ENCODE data around the gene CAMSAP2. TPM values are rescaled to one million over a fixed set of nuclear protein-coding genes. Genes with fewer than 3 reads are reported as not detected.

Gene CAMSAP2
- polyA plus RNA-seq, 2 of the 4 experiments (the other 2 are of a cell fraction) = 17.3 to 28.5 TPM

GRCh38 chr1:200905411-200906052 lies 166.8 kb downstream of the CAMSAP2 start (continued):
- TF ChIP-seq MYC (IDR thresholded peaks at IDR 0.05; ENCODE audit: borderline replicate concordance, low read length) = no peak
- no peak for TF ChIP-seq CBX2 (IDR thresholded peaks at IDR 0.05; ENCODE audit: borderline replicate concordance, low read depth)
- peak in 1 of 2 experiments; percentile 8; a peak in 1 of 5 replicates for TF ChIP-seq EP300 (IDR thresholded peaks at IDR 0.05)
- TF ChIP-seq, protein P1, sequence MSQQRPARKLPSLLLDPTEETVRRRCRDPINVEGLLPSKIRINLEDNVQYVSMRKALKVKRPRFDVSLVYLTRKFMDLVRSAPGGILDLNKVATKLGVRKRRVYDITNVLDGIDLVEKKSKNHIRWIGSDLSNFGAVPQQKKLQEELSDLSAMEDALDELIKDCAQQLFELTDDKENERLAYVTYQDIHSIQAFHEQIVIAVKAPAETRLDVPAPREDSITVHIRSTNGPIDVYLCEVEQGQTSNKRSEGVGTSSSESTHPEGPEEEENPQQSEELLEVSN (IDR thresholded peaks at IDR 0.05; ENCODE audit: borderline replicate concordance, low read depth) = no peak
- no peak for TF ChIP-seq ESRRA (IDR thresholded peaks at IDR 0.05; ENCODE audit: borderline replicate concordance, low read length)
- no peak for TF ChIP-seq CHD4 (IDR thresholded peaks at IDR 0.05; ENCODE audit: borderline replicate concordance)
- no peak for TF ChIP-seq TP53 (CRISPR knock-in tag; IDR thresholded peaks at IDR 0.05)
- no peak for TF ChIP-seq CHD2 (IDR thresholded peaks at IDR 0.05; ENCODE audit: low read length, partially characterized antibody)
- TF ChIP-seq EHMT2 (IDR thresholded peaks at IDR 0.05; ENCODE audit: low read depth) = no peak
- peak in 1 of 2 experiments; percentile 2; a peak in 1 of 5 replicates for TF ChIP-seq RAD21 (conservative IDR thresholded peaks at IDR 0.05 in 1 of 2, IDR thresholded peaks at IDR 0.05 in 1 of 2)
- no peak for TF ChIP-seq NR3C1 (IDR thresholded peaks at IDR 0.05)
- no peak for TF ChIP-seq KDM1A (IDR thresholded peaks at IDR 0.05; ENCODE audit: low read depth)

DNA sequence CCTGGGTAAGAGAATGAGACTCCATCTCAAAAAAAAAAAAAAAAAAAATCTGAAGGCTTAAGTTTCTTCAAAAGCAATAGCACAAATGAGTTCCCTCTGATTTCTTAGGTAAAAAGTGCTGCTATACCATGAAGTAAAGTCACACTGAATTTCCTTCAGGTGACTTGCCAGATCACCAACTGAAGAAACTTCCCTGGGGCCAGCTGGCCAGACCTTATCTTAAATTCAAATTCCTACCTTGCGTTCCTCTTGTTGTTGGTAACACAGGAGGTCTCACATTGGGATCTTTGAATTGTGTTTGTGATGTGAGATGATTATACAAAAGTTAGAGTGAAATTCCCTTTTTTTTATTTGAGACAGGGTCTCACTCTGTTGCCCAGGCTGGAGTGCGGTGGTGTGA lies 167.8 kb downstream of the CAMSAP2 start:
- no peak overlapping the region for H3K4me3 ChIP-seq
- no peak for ATAC-seq
- CTCF ChIA-PET = interaction anchor here (1.1 to 2.0 kb wide), 3 partner anchors 9 to 65 kb away, joined by 4 to 16 read pairs (median 8); no protein-coding TSS in a partner anchor

More for the DNA sequence above, 167.8 kb downstream of the CAMSAP2 start:
- TF ChIP-seq EHF (CRISPR knock-in tag; IDR thresholded peaks at IDR 0.05) (no peak), HEYL (CRISPR knock-in tag; IDR thresholded peaks at IDR 0.05) (no peak), EP300 (IDR thresholded peaks at IDR 0.05) (no peak), KDM1A (IDR thresholded peaks at IDR 0.05; ENCODE audit: low read depth) (no peak), HOXB13 (CRISPR knock-in tag; IDR thresholded peaks at IDR 0.05; ENCODE audit: low read depth) (no peak), TFCP2L1 (CRISPR knock-in tag; IDR thresholded peaks at IDR 0.05) (no peak), ATOH8 (CRISPR knock-in tag; IDR thresholded peaks at IDR 0.05; ENCODE audit: low read depth) (no peak), ZC3H11A (IDR thresholded peaks at IDR 0.05) (no peak), EHMT2 (IDR thresholded peaks at IDR 0.05; ENCODE audit: low read depth) (no peak), NR3C1 (IDR thresholded peaks at IDR 0.05) (no peak), MYC (IDR thresholded peaks at IDR 0.05; ENCODE audit: borderline replicate concordance, low read length) (no peak), MAFK (IDR thresholded peaks at IDR 0.05; ENCODE audit: partially characterized antibody) (no peak), FOXS1 (CRISPR knock-in tag; IDR thresholded peaks at IDR 0.05) (no peak), SREBF2 (IDR thresholded peaks at IDR 0.05) (no peak)
- TF ChIP-seq, protein P2, sequence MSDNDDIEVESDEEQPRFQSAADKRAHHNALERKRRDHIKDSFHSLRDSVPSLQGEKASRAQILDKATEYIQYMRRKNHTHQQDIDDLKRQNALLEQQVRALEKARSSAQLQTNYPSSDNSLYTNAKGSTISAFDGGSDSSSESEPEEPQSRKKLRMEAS (IDR thresholded peaks at IDR 0.05) = no peak
- TF ChIP-seq, protein P3, sequence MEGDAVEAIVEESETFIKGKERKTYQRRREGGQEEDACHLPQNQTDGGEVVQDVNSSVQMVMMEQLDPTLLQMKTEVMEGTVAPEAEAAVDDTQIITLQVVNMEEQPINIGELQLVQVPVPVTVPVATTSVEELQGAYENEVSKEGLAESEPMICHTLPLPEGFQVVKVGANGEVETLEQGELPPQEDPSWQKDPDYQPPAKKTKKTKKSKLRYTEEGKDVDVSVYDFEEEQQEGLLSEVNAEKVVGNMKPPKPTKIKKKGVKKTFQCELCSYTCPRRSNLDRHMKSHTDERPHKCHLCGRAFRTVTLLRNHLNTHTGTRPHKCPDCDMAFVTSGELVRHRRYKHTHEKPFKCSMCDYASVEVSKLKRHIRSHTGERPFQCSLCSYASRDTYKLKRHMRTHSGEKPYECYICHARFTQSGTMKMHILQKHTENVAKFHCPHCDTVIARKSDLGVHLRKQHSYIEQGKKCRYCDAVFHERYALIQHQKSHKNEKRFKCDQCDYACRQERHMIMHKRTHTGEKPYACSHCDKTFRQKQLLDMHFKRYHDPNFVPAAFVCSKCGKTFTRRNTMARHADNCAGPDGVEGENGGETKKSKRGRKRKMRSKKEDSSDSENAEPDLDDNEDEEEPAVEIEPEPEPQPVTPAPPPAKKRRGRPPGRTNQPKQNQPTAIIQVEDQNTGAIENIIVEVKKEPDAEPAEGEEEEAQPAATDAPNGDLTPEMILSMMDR (IDR thresholded peaks at IDR 0.05) = no peak
- H3K4me1 ChIP-seq = peaks cover 88% of the 10 kb centered on the region
- FAIRE-seq (no peak), DNase-seq (ENCODE audit: low read depth in 1 of 2, low spot score in 1 of 2) (no peak)
- POLR2A ChIA-PET = interaction anchor here (1.5 to 3.9 kb wide), 2 partner anchors 10 to 15 kb away, joined by 6 to 58 read pairs; partner anchors contain the start of gene INAVA
- 96% methylated on average over 2 of the region's 2 CpGs for WGBS (ENCODE audit: missing lambda C conversion rate)
- H3K9me3 ChIP-seq = no peaks in the 10 kb centered on the region
- peak overlapping the region; percentile 39 for H3K4me2 ChIP-seq
- H3K27ac ChIP-seq = peak overlapping the region; percentile 77 to 82

Measured in A549 (cell line).